Osteoblast (primary cell): ENCODE results near the gene SH2B3. TPM values are rescaled to one million over a fixed set of nuclear protein-coding genes. Genes with fewer than 3 reads are reported as not detected.

Experiments used
- DNase-seq: peaks from one replicate; pipeline ENCODE4 v3.0.0; 2011; ENCODE audit warnings: low spot score, mixed read lengths; ENCODE audit not compliant: insufficient read length; ENCODE audit errors: missing footprints
- H2AFZ ChIP-seq: 2 replicates; pipeline ENCODE4 v1.6.0; 2011; ENCODE audit warnings: mild to moderate bottlenecking, low read length
- H3K27ac ChIP-seq: 2 replicates; pipeline ENCODE4 v1.5.1; 2011; ENCODE audit warnings: mild to moderate bottlenecking, low read depth, low read length, moderate library complexity
- H3K27me3 ChIP-seq: 2 replicates; pipeline ENCODE4 v1.6.0; 2012; ENCODE audit warnings: mild to moderate bottlenecking, control low read depth, inconsistent platforms, low read length, moderate library complexity; ENCODE audit not compliant: insufficient read depth
- H3K36me3 ChIP-seq: 2 replicates; pipeline ENCODE4 v1.5.1; 2011; ENCODE audit warnings: mild to moderate bottlenecking, low read length, control low read depth, moderate library complexity; ENCODE audit not compliant: insufficient read depth
- H3K4me1 ChIP-seq: 2 replicates; pipeline ENCODE4 v1.5.1; 2011; ENCODE audit warnings: mild to moderate bottlenecking, low read length, control low read depth, moderate library complexity; ENCODE audit not compliant: insufficient read depth
- H3K4me2 ChIP-seq: 2 replicates; pipeline ENCODE4 v1.6.0; 2011; ENCODE audit warnings: mild to moderate bottlenecking, low read length; ENCODE audit not compliant: insufficient read depth
- H3K4me3 ChIP-seq: fragments of 200-600 bp; sonication (generic); 3 replicates; pipeline ENCODE4 v1.5.1; 2012; ENCODE audit warnings: mild to moderate bottlenecking, low read length, inconsistent platforms; ENCODE audit not compliant: insufficient read depth
- H3K79me2 ChIP-seq: 2 replicates; pipeline ENCODE4 v1.6.0; 2012; ENCODE audit warnings: mild to moderate bottlenecking, low read length, control low read depth, inconsistent platforms; ENCODE audit not compliant: insufficient read depth
- H3K9me3 ChIP-seq: 2 replicates; pipeline ENCODE4 v1.5.1; 2011; ENCODE audit warnings: low read depth, low read length, control low read depth
- H4K20me1 ChIP-seq: 2 replicates; pipeline ENCODE4 v1.6.0; 2012; ENCODE audit warnings: mild to moderate bottlenecking, low read length, control low read depth; ENCODE audit not compliant: insufficient read depth
- CTCF ChIP-seq: IDR thresholded peaks from 2 replicates; pipeline ENCODE4 v1.5.1; 2011; ENCODE audit warnings: mild to moderate bottlenecking, low read depth, low read length, moderate library complexity; ENCODE audit errors: extremely low read depth
- total RNA-seq: library from RNA; depleted of rRNA; stranded (reverse); fragments of >200 nt; gene quantifications from 2 replicates; pipeline ENCODE4 v1.2.3, GENCODE V29; 2012

SH2B3 gene
- total RNA-seq, 1 donor, result 51.4 TPM

DNA sequence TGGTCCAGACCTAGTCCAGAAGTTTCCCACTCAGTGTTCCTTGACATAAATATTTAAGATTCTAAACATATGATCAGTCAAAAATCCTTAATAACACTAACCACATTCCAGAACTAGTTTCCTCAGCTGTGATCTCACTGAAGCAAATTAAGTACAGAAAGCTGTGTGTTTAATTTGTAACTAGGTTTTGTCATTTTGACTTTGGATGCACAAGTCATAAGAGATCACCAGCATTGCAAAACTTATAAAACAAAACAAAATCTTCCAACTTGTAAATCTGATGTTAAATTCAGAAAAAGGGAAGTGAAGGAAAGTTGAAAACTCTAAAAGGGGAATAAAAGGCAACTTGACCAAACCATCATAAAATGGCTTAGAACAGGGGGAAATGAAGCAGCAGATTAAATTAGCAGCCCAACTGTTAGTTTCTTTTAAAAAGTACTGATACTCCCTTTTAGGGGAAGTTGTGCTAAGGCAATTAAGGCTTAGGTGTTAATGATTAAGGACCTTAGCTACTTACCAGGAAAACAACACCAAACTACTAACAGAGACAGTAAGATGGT is 56.6 kb downstream of the SH2B3 start:
- no peak overlapping the region for H3K4me3 ChIP-seq
- H3K27ac ChIP-seq, result peak overlapping the region; percentile 56
- peaks cover 18% of the 10 kb centered on the region for H3K4me1 ChIP-seq
- no peaks in the 10 kb centered on the region for H3K9me3 ChIP-seq
- peaks cover 4% of the 10 kb centered on the region for H4K20me1 ChIP-seq
- no peak overlapping the region for H2AFZ ChIP-seq
- H3K79me2 ChIP-seq, result peaks cover 42% of the 10 kb centered on the region
- TF ChIP-seq CTCF, result no peak
- no peak overlapping the region for H3K4me2 ChIP-seq
- DNase-seq, result peak; percentile 79
- H3K27me3 ChIP-seq, result no peaks in the 10 kb centered on the region
- H3K36me3 ChIP-seq, result peaks cover 23% of the 10 kb centered on the region

GRCh38 chr12:111467092-111467856 is 61.6 kb downstream of the SH2B3 start:
- Histone ChIP-seq H3K79me2 (peaks cover 25% of the 10 kb centered on the region), H3K27me3 (no peaks in the 10 kb centered on the region)
- no peak for TF ChIP-seq CTCF

DNA sequence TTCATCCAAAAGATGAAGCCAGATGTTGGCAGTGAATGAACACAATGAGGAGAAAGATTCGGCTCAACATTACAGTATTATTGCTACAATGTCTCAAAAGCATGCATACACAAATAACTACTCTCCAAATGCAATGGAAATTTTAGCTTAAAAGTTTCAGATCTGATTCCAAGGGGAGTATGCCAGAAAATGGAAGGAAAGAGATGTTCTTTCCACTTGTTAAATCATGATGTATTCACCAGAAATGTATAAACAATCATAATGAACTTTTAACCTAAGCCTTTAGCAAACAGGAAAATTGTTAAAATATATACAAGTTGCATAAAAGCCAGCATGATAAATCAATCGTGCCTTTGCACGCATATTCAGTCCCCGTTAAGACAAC is 62.1 kb downstream of the SH2B3 start:
- Histone ChIP-seq H4K20me1 (peaks cover 2% of the 10 kb centered on the region), H3K4me3 (no peak overlapping the region), H3K4me1 (peaks cover 23% of the 10 kb centered on the region), H3K79me2 (peaks cover 25% of the 10 kb centered on the region), H3K36me3 (peaks cover 22% of the 10 kb centered on the region), H2AFZ (no peak overlapping the region), H3K27me3 (no peaks in the 10 kb centered on the region), H3K9me3 (no peaks in the 10 kb centered on the region), H3K4me2 (no peak overlapping the region), H3K27ac (peak overlapping the region; percentile 59)
- no peak for TF ChIP-seq CTCF
- DNase-seq, result peak; percentile 25

More at GRCh38 chr12:111467092-111467856, 61.6 kb downstream of the SH2B3 start:
- Histone ChIP-seq H2AFZ (no peak overlapping the region), H3K4me2 (no peak overlapping the region), H3K4me3 (no peak overlapping the region), H4K20me1 (peaks cover 2% of the 10 kb centered on the region), H3K4me1 (peaks cover 28% of the 10 kb centered on the region), H3K36me3 (peaks cover 21% of the 10 kb centered on the region), H3K27ac (peak overlapping the region; percentile 59), H3K9me3 (no peaks in the 10 kb centered on the region)
- no peak for DNase-seq

- Histone ChIP-seq H3K4me3 (no peak overlapping the region), H3K4me2 (peak overlapping the region; percentile 32), H3K79me2 (peaks cover 24% of the 10 kb centered on the region), H4K20me1 (peaks cover 2% of the 10 kb centered on the region), H3K27me3 (no peaks in the 10 kb centered on the region), H3K27ac (peak overlapping the region; percentile 52), H3K4me1 (peaks cover 22% of the 10 kb centered on the region), H3K9me3 (no peaks in the 10 kb centered on the region), H2AFZ (no peak overlapping the region), H3K36me3 (peaks cover 26% of the 10 kb centered on the region)
- TF ChIP-seq CTCF, result no peak
- peak; percentile 50 for DNase-seq
Measured at GRCh38 chr12:111469401-111469800, 63.7 kb downstream of the SH2B3 start.
